Measurements from ENCODE around the gene TTYH2.

The TTYH2 gene

GRCh38 chr17:74241431-74241830 is 28.1 kb downstream of the TTYH2 start:
- Histone ChIP-seq H3K9me3 (no peaks in the 10 kb centered on the region), H3K4me3 (no peak overlapping the region), H3K36me3 (peaks cover 0 to 33% (median 9%) of the 10 kb centered on the region in 3 donors), H3K27ac (no peak overlapping the region), H3K4me1 (peaks cover 0 to 12% (median 0%) of the 10 kb centered on the region in 4 donors), H3K27me3 (no peaks in the 10 kb centered on the region)
- DNase-seq, result peak in 1 of 2 donors; percentile 33
- no peak for TF ChIP-seq CTCF (IDR thresholded peaks at IDR 0.05)
- intact Hi-C loops (cut with DNase I; ENCODE audit: low total_unique reads), result no loop called here

- no peak for DNase-seq
- H3K9me3 ChIP-seq, result no peaks in the 10 kb centered on the region
- no peak overlapping the region for H3K27ac ChIP-seq
- no peak for TF ChIP-seq CTCF (IDR thresholded peaks at IDR 0.05)
- no peaks in the 10 kb centered on the region for H3K27me3 ChIP-seq
- peaks cover 0 to 33% (median 9%) of the 10 kb centered on the region in 3 donors for H3K36me3 ChIP-seq
- intact Hi-C loops (cut with DNase I; ENCODE audit: low total_unique reads), result no loop called here
- no peak overlapping the region for H3K4me3 ChIP-seq
- H3K4me1 ChIP-seq, result peaks cover 0 to 12% (median 0%) of the 10 kb centered on the region in 4 donors
These were observed 28.5 kb downstream of the TTYH2 start for GRCh38 chr17:74241847-74242246.

GRCh38 chr17:74243013-74243755 is 29.8 kb downstream of the TTYH2 start:
- no peak for DNase-seq
- intact Hi-C loops (cut with DNase I; ENCODE audit: low total_unique reads), result no loop called here
- no peaks in the 10 kb centered on the region for H3K27me3 ChIP-seq
- H3K4me1 ChIP-seq, result peaks cover 0 to 12% (median 0%) of the 10 kb centered on the region in 4 donors
- H3K27ac ChIP-seq, result no peak overlapping the region
- no peaks in the 10 kb centered on the region for H3K9me3 ChIP-seq
- H3K36me3 ChIP-seq, result peaks cover 0 to 23% (median 0%) of the 10 kb centered on the region in 3 donors
- no peak overlapping the region for H3K4me3 ChIP-seq
- TF ChIP-seq CTCF (IDR thresholded peaks at IDR 0.05), result no peak

GRCh38 chr17:74244128-74244527 is 30.8 kb downstream of the TTYH2 start:
- Histone ChIP-seq H3K27me3 (no peaks in the 10 kb centered on the region), H3K36me3 (peaks cover 0 to 31% (median 0%) of the 10 kb centered on the region in 3 donors), H3K4me1 (peaks cover 0 to 12% (median 0%) of the 10 kb centered on the region in 4 donors), H3K4me3 (no peak overlapping the region), H3K27ac (no peak overlapping the region), H3K9me3 (no peaks in the 10 kb centered on the region)
- no peak for TF ChIP-seq CTCF (IDR thresholded peaks at IDR 0.05)
- no peak for DNase-seq
- intact Hi-C loops (cut with DNase I; ENCODE audit: low total_unique reads), result no loop called here

GRCh38 chr17:74244548-74244947 is 31.2 kb downstream of the TTYH2 start:
- H3K4me1 ChIP-seq, result peaks cover 0 to 12% (median 0%) of the 10 kb centered on the region in 4 donors
- TF ChIP-seq CTCF (IDR thresholded peaks at IDR 0.05), result no peak
- peaks cover 0 to 34% (median 0%) of the 10 kb centered on the region in 3 donors for H3K36me3 ChIP-seq
- no peaks in the 10 kb centered on the region for H3K9me3 ChIP-seq
- no peak overlapping the region for H3K4me3 ChIP-seq
- H3K27ac ChIP-seq, result no peak overlapping the region
- no peaks in the 10 kb centered on the region for H3K27me3 ChIP-seq
- intact Hi-C loops (cut with DNase I; ENCODE audit: low total_unique reads), result no loop called here
- no peak for DNase-seq
